ENCODE data around the gene SRSF7. TPM values are rescaled to one million over a fixed set of nuclear protein-coding genes. Genes with fewer than 3 reads are reported as not detected.

Gene SRSF7
- total and polyA plus RNA-seq, 10 donors, result 94.9 to 214 (median 151) TPM

DNA sequence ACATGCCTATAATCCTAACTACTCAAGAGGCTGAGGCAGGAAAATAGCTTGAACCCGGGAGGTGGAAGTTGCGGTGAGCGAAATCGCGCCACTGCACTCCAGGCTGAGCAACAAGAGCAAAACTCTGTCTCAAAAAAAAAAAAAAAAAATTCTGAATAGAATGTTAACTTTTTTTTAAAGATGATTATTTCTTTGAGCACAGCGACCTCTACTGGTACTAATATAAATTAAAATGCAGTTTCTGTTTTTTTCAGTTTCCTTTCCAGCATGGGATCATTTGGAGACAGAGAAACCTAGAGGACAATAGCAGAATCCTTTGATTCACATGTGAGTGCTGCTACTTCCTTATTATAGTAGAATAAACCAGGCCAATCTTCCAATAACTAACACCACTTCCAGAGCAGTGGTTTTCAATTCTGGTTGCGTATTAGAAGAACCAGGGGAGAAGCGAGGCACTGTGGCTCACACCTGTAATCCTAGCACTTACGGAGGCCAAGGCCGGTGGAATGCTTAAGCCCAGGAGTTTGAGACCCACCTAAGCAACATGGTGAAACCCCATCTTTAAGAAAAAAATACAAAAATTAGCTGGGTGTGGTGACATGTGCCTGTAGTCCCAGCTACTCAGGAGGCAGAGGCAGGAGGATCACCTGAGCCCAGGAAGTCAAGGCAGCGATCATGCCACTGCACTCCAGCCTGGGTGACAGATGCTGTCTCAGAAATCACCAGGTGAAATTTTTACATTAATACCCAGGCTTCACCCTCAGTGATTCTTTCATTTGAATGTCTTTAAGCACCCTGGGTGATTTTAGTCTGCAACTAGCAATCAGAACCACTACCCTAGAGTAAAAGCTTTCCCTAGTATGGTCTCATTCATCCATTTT is 10.1 kb downstream of the SRSF7 start:
- TF ChIP-seq POLR2A (IDR thresholded peaks at IDR 0.05) (no peak), POLR2AphosphoS5 (IDR thresholded peaks at IDR 0.05) (peak in 2 of 3 donors; percentile 24 to 28)
- TF ChIP-seq, protein P1, sequence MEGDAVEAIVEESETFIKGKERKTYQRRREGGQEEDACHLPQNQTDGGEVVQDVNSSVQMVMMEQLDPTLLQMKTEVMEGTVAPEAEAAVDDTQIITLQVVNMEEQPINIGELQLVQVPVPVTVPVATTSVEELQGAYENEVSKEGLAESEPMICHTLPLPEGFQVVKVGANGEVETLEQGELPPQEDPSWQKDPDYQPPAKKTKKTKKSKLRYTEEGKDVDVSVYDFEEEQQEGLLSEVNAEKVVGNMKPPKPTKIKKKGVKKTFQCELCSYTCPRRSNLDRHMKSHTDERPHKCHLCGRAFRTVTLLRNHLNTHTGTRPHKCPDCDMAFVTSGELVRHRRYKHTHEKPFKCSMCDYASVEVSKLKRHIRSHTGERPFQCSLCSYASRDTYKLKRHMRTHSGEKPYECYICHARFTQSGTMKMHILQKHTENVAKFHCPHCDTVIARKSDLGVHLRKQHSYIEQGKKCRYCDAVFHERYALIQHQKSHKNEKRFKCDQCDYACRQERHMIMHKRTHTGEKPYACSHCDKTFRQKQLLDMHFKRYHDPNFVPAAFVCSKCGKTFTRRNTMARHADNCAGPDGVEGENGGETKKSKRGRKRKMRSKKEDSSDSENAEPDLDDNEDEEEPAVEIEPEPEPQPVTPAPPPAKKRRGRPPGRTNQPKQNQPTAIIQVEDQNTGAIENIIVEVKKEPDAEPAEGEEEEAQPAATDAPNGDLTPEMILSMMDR (IDR thresholded peaks at IDR 0.05 in 8 of 11, conservative IDR thresholded peaks at IDR 0.05 in 3 of 11), result peak; percentile 50 to 75 (median 67)
- Histone ChIP-seq H3K27me3 (replicated peaks in 1 of 7) (no peaks in the 10 kb centered on the region), H3K9me3 (no peaks in the 10 kb centered on the region), H3K27ac (peak overlapping the region in 4 of 8 donors; percentile 16 to 68 (median 38)), H3K4me3 (no peak overlapping the region), H3K36me3 (peaks cover 0 to 83% (median 42%) of the 10 kb centered on the region in 6 donors), H3K4me1 (peaks cover 9 to 77% (median 45%) of the 10 kb centered on the region in 6 donors)
- no peak for DNase-seq
- WGBS, 5 donors, result 47 to 72% (median 52%) methylated on average over 11 of the region's 11 CpGs
- intact Hi-C loops (cut with DNase I; ENCODE audit: low total_unique reads), result loop anchor here (5.0 kb wide), 1 partner anchor 204 kb away; no protein-coding TSS in a partner anchor

DNA sequence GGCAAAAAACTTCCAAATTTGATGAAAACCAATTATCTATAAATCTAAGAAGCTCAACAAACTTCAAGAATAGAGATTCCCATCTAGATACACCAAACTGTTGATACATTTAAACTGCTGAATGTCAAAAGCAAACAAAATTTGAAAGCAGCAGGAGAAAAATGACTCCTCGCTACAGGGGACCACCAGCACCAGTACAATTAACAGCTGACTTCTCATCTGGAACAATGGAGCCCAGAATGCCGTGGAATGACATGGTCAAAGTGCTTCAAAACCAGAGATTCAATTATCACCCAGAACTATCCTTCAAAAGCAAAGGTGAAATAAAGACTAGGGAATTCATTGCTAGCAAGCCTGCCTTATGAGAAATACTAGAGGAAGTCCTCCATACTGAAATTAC is 11.6 kb downstream of the SRSF7 start:
- DNase-seq, result no peak
- WGBS, 5 donors, result 96 to 100% (median 96%) methylated on average over 2 of the region's 2 CpGs
- Histone ChIP-seq H3K9me3 (no peaks in the 10 kb centered on the region), H3K36me3 (peaks cover 0 to 74% (median 28%) of the 10 kb centered on the region in 6 donors), H3K27me3 (replicated peaks in 1 of 7) (no peaks in the 10 kb centered on the region), H3K4me1 (peaks cover 10 to 77% (median 41%) of the 10 kb centered on the region in 6 donors), H3K27ac (no peak overlapping the region), H3K4me3 (no peak overlapping the region)
- TF ChIP-seq POLR2AphosphoS5 (IDR thresholded peaks at IDR 0.05) (no peak), POLR2A (IDR thresholded peaks at IDR 0.05) (no peak)
- TF ChIP-seq, protein P1 (IDR thresholded peaks at IDR 0.05 in 8 of 11, conservative IDR thresholded peaks at IDR 0.05 in 3 of 11), result no peak
- intact Hi-C loops (cut with DNase I; ENCODE audit: low total_unique reads), result loop anchor here (10.0 kb wide), 1 partner anchor 415 kb away; no protein-coding TSS in a partner anchor

DNA sequence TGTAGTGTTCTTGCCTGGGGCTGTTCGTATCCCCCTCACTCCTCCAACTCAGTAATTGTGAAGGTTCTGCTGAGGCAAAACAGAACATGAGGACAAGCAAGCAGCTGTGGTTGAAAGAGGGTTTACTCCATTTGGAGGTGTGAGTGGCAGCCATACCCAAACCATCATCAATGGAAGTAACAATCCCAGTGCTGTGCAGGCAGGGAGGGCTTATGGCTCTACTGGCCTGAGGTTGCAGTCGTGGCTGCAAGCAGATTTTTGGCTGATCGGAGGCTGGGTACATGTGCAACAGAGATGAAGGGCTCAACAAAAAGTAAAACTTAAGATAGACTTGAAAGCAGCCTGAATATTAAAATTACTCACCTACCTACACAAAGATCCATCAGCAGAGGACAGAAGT is 13.2 kb downstream of the SRSF7 start:
- H3K4me1 ChIP-seq, result peaks cover 10 to 72% (median 35%) of the 10 kb centered on the region in 6 donors
- peaks cover 0 to 72% (median 20%) of the 10 kb centered on the region in 6 donors for H3K36me3 ChIP-seq
- H3K27ac ChIP-seq, result peak overlapping the region in 7 of 8 donors; percentile 24 to 61 (median 30)
- no peaks in the 10 kb centered on the region for H3K9me3 ChIP-seq
- H3K4me3 ChIP-seq, result no peak overlapping the region
- TF ChIP-seq, protein P1 (IDR thresholded peaks at IDR 0.05 in 8 of 11, conservative IDR thresholded peaks at IDR 0.05 in 3 of 11), result no peak
- TF ChIP-seq POLR2AphosphoS5 (IDR thresholded peaks at IDR 0.05), result peak in 1 of 3 donors; percentile 10
- 87 to 97% (median 92%) methylated on average over 3 of the region's 3 CpGs for WGBS, 5 donors
- H3K27me3 ChIP-seq (replicated peaks in 1 of 7), result no peaks in the 10 kb centered on the region
- no peak for DNase-seq
- intact Hi-C loops (cut with DNase I; ENCODE audit: low total_unique reads), result loop anchor here (10.0 kb wide), 1 partner anchor 413 kb away; no protein-coding TSS in a partner anchor

Measured in spleen (tissue), 11 donors.